Activated naive CD4-positive, alpha-beta T cell treated with anti-CD3 and anti-CD28 coated beads, Interleukin-2, amount 10 ng/mL, durations not matched to agents 7 days and 5 days (primary cell): ENCODE measurements around the gene ZNF205.
"Not testable (repeated sequence)": the region's sequence is repeated elsewhere in the genome, so short reads cannot be mapped to it uniquely, and the experiment has no call there.

Source experiments
- CTCF ChIA-PET: fragments of 350-600 bp; sonication (Branson Sonifier 250); formaldehyde crosslinking; loops from one replicate; lab custom pipeline; 2021; ENCODE audit warnings: antibody characterized with exemption; lab: Charles Lee
- DNase-seq: peaks from one replicate; pipeline ENCODE4 v3.0.0-alpha.2; 2020
- H3K27ac Mint-ChIP-seq: one replicate; pipeline ENCODE4 v1.8.0; 2021; ENCODE audit warnings: mild to moderate bottlenecking, moderate library complexity, mixed read lengths
- H3K27me3 Mint-ChIP-seq: one replicate; pipeline ENCODE4 v1.8.0; 2021; ENCODE audit warnings: mild to moderate bottlenecking, mixed read lengths
- H3K36me3 Mint-ChIP-seq: one replicate; pipeline ENCODE4 v1.8.0; 2021; ENCODE audit warnings: mixed read lengths
- H3K4me1 Mint-ChIP-seq: one replicate; pipeline ENCODE4 v1.8.0; 2021; ENCODE audit warnings: mixed read lengths
- H3K4me3 Mint-ChIP-seq: one replicate; pipeline ENCODE4 v1.8.0; 2021; ENCODE audit warnings: mild to moderate bottlenecking, moderate library complexity, mixed read lengths
- H3K9me3 Mint-ChIP-seq: one replicate; pipeline ENCODE4 v1.8.0; 2021; ENCODE audit warnings: mixed read lengths

The ZNF205 gene

DNA sequence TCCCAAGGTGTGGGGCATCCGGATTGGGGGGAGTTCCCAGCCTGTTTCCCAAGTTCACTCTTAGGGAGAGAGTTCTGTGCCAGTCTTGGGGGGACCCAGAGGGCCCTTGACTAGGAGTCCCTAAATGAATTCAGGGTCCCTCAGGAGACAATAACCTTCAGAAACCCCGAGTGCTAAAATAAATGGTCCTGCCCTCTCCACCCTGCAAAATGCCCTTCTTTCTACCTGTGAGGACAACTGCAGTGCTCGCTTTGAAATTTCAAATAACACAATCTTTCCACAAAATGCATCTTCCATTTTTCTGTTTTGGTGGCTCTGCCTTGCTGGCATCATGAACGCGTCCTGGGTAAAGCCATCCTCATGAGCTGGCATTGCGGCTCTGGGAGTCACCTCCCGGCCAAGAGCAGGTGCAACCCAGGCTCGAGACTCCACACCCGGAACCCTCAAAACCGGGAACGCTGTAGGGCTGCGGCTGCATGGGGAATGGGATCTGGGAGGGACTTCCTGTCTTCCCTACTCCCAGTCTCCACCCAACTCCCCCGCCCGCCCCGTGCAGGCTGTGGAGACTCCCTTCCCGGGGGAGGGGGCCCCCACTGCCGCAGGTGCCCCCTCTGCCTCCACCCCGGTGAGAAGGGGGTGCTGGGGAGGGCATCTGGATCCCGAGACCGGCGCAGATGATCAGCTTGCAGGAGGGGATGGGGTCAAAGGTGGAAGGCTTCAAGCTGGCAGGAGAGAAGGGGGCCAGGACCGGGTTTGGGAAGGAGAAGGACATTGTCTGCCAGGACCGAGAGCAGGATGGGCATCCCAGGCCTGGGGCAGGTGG is at the start of gene ZNF205:
TSS of gene ZNF205 (plus strand) at position 529 of the 823 bp plus-strand sequence. CDS start 845 bp downstream, outside the sequence.
- no peak within 1 kb of the TSS for H3K27ac Mint-ChIP-seq
- no peak within 1 kb of the TSS for H3K4me3 Mint-ChIP-seq
- CTCF ChIA-PET, result interaction anchor here (1.1 to 3.1 kb wide), 2 partner anchors 10 to 17 kb away, joined by 3 to 14 read pairs; no protein-coding TSS in a partner anchor
- H3K27me3 Mint-ChIP-seq, result peaks cover 75% of the 10 kb centered on the region
- no peaks in the 10 kb centered on the region for H3K36me3 Mint-ChIP-seq
- H3K4me1 Mint-ChIP-seq, result peaks cover 8% of the 10 kb centered on the region
- DNase-seq, result no peak
- no peaks in the 10 kb centered on the region for H3K9me3 Mint-ChIP-seq

GRCh38 chr16:3063625-3064386 is 48.6 kb upstream of the ZNF205 start:
- Mint-ChIP-seq H3K27ac (peak overlapping the region; percentile 94), H3K9me3 (no peaks in the 10 kb centered on the region), H3K4me3 (peak overlapping the region; percentile 95), H3K27me3 (no peaks in the 10 kb centered on the region), H3K4me1 (peaks cover 74% of the 10 kb centered on the region), H3K36me3 (peaks cover 34% of the 10 kb centered on the region)
- CTCF ChIA-PET, result interaction anchor here (0.9 to 7.0 kb wide), 7 partner anchors 11 to 102 kb away, joined by 3 to 67 read pairs (median 5); partner anchors contain the start of gene ZSCAN10
- no peak for DNase-seq

DNA sequence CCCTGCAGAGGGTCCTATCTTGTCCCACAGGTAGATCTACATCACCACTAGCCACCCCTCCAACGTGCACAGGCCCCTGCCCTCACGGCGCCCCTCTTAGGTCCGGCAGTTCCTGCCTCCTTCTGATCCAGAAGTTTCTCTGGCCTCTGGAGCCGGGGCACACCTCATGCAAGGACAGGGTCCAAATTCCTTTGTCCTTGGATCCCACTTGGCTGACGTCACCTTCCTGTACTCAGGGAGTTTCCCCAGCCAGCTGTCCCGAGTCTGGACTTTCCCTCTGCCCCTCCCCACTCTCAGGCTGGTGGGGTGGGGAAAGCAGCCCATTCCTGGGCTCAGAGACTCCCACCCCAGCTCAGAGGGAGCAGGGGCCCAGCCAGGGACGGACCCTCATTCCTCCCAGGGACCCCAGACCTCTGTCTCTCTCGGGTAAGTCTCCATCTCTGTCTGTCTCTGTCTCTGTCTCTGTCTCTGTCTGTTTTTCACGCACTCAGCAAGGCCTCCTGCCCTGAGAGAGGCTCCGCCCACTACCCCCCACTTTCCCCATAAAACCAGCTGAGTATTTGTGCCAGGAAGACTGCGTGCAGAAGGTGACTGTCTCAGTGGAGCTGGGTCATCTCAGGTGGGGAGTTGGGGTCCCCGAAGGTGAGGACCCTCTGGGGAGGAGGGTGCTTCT is 47.2 kb upstream of the ZNF205 start, which contains the start of gene IL32:
TSS of gene IL32 (plus strand) at position 572 of the 673 bp plus-strand sequence. CDS start 172 bp downstream, outside the sequence.
- Mint-ChIP-seq H3K27ac (peak within 1 kb of the TSS; percentile 94), H3K27me3 (no peaks in the 10 kb centered on the region), H3K4me1 (peaks cover 78% of the 10 kb centered on the region)

DNA sequence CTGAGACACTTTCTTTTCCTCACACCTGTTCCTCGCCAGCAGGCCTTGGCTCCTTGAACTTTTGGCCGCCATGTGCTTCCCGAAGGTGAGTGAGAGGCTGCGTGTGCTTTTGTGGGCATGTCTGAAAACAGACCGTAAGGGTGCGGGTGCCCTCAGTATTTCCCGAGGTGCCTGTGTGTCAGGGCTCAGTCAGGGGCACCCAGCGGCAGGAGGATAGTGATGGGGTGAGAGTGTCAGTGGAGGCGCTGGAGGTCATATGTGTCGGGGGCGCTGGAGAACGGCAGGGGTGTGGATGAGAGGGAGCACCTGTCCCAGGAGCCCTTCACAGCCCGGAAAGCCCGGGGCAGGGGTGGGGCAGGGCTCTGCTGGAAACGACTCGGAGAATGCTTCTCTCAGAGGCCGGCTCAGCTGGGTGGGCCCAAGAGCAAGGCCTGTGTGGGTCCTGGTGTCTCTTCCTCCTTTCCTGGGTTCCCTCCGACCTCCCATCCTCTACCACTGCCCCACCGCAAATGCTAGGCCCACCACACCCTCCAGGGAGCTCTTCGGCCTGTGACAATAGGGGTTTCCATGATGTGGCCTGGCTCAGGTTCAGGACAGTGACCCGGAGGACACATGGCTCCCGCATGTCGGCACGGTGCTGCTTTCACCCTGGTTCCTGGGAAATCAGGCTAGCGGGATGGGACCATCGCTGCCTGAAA is 46.5 kb upstream of the ZNF205 start:
- peaks cover 49% of the 10 kb centered on the region for H3K36me3 Mint-ChIP-seq
- H3K4me1 Mint-ChIP-seq, result peaks cover 79% of the 10 kb centered on the region
- no peaks in the 10 kb centered on the region for H3K9me3 Mint-ChIP-seq
- peak overlapping the region; percentile 95 for H3K4me3 Mint-ChIP-seq
- DNase-seq, result peak; percentile 47
- CTCF ChIA-PET, result interaction anchor here (1.2 to 7.0 kb wide), 5 partner anchors 9 to 64 kb away, joined by 3 to 67 read pairs (median 7); partner anchors contain the start of gene ZSCAN10
- H3K27me3 Mint-ChIP-seq, result no peaks in the 10 kb centered on the region
- peak overlapping the region; percentile 94 for H3K27ac Mint-ChIP-seq

More for the DNA sequence above, 47.2 kb upstream of the ZNF205 start, which contains the start of gene IL32:
- Mint-ChIP-seq H3K4me3 (peak within 1 kb of the TSS; percentile 95), H3K36me3 (peaks cover 46% of the 10 kb centered on the region), H3K9me3 (no peaks in the 10 kb centered on the region)
- CTCF ChIA-PET, result interaction anchor here (1.2 to 7.0 kb wide), 4 partner anchors 9 to 65 kb away, joined by 3 to 67 read pairs (median 9); partner anchors contain the start of gene ZSCAN10
- DNase-seq, result peak; percentile 81

DNA sequence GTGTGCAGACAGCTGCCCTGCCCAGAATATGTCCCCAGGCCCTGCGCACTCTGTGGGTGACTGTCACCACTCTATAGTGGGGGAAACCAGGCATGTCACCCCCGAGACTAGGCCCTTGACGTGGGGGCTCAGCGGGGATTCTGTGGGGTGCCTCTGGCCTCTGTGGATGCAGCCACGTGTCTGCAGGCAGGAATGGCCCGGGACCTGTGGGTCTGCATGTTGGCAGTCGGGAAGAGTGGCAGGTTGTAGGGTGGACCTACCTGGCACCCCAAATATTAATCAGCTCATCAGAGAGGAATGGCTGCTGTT is 46.0 kb upstream of the ZNF205 start:
- Mint-ChIP-seq H3K27ac (peak overlapping the region; percentile 94), H3K4me1 (peaks cover 81% of the 10 kb centered on the region), H3K36me3 (peaks cover 50% of the 10 kb centered on the region), H3K27me3 (no peaks in the 10 kb centered on the region), H3K9me3 (no peaks in the 10 kb centered on the region), H3K4me3 (peak overlapping the region; percentile 95)
- CTCF ChIA-PET, result interaction anchor here (1.2 to 7.0 kb wide), 3 partner anchors 35 to 64 kb away, joined by 3 to 67 read pairs (median 3); no protein-coding TSS in a partner anchor
- no peak for DNase-seq

GRCh38 chr16:3068487-3068886 is 43.9 kb upstream of the ZNF205 start:
- Mint-ChIP-seq H3K4me3 (peak overlapping the region; percentile 95), H3K27ac (peak overlapping the region; percentile 100), H3K4me1 (peaks cover 80% of the 10 kb centered on the region), H3K9me3 (no peaks in the 10 kb centered on the region), H3K36me3 (peaks cover 58% of the 10 kb centered on the region), H3K27me3 (no peaks in the 10 kb centered on the region)
- DNase-seq, result peak; percentile 61
- CTCF ChIA-PET, result interaction anchor here (0.9 to 1.7 kb wide), 2 partner anchors 9 to 18 kb away, joined by 3 to 4 read pairs; no protein-coding TSS in a partner anchor

- Mint-ChIP-seq H3K4me3 (peak overlapping the region; percentile 60), H3K4me1 (peaks cover 82% of the 10 kb centered on the region), H3K27ac (peak overlapping the region; percentile 100), H3K36me3 (peaks cover 58% of the 10 kb centered on the region)
- CTCF ChIA-PET, result interaction anchor here (1.7 kb wide), 1 partner anchor 10 kb away, joined by 4 read pairs; no protein-coding TSS in a partner anchor
- DNase-seq, H3K27me3 Mint-ChIP-seq, H3K9me3 Mint-ChIP-seq: not testable (repeated sequence)
These were observed 43.2 kb upstream of the ZNF205 start for GRCh38 chr16:3069146-3069545.

- no peaks in the 10 kb centered on the region for H3K27me3 Mint-ChIP-seq
- no peak for DNase-seq
- no peak overlapping the region for H3K4me3 Mint-ChIP-seq
- H3K9me3 Mint-ChIP-seq, result no peaks in the 10 kb centered on the region
- CTCF ChIA-PET, result interaction anchor here (1.5 kb wide), 1 partner anchor 59 kb away, joined by 4 read pairs; no protein-coding TSS in a partner anchor
- peaks cover 60% of the 10 kb centered on the region for H3K36me3 Mint-ChIP-seq
- peak overlapping the region; percentile 100 for H3K27ac Mint-ChIP-seq
- H3K4me1 Mint-ChIP-seq, result peaks cover 82% of the 10 kb centered on the region
These were observed 41.7 kb upstream of the ZNF205 start for GRCh38 chr16:3070608-3071111.

- Mint-ChIP-seq H3K9me3 (no peaks in the 10 kb centered on the region), H3K27ac (peak overlapping the region; percentile 100), H3K36me3 (peaks cover 51% of the 10 kb centered on the region), H3K4me3 (peak overlapping the region; percentile 54), H3K4me1 (peaks cover 91% of the 10 kb centered on the region), H3K27me3 (no peaks in the 10 kb centered on the region)
- DNase-seq, result no peak
- CTCF ChIA-PET, result interaction anchor here (1.5 kb wide), 1 partner anchor 58 kb away, joined by 4 read pairs; no protein-coding TSS in a partner anchor
These were observed 40.7 kb upstream of the ZNF205 start for GRCh38 chr16:3071655-3072054.

GRCh38 chr16:3072148-3072547 is 40.2 kb upstream of the ZNF205 start:
- H3K9me3 Mint-ChIP-seq, CTCF ChIA-PET, H3K27me3 Mint-ChIP-seq: not testable (repeated sequence)
- peak overlapping the region; percentile 100 for H3K27ac Mint-ChIP-seq
- peaks cover 48% of the 10 kb centered on the region for H3K36me3 Mint-ChIP-seq
- peak; percentile 54 for DNase-seq
- peaks cover 94% of the 10 kb centered on the region for H3K4me1 Mint-ChIP-seq
- peak overlapping the region; percentile 54 for H3K4me3 Mint-ChIP-seq

DNA sequence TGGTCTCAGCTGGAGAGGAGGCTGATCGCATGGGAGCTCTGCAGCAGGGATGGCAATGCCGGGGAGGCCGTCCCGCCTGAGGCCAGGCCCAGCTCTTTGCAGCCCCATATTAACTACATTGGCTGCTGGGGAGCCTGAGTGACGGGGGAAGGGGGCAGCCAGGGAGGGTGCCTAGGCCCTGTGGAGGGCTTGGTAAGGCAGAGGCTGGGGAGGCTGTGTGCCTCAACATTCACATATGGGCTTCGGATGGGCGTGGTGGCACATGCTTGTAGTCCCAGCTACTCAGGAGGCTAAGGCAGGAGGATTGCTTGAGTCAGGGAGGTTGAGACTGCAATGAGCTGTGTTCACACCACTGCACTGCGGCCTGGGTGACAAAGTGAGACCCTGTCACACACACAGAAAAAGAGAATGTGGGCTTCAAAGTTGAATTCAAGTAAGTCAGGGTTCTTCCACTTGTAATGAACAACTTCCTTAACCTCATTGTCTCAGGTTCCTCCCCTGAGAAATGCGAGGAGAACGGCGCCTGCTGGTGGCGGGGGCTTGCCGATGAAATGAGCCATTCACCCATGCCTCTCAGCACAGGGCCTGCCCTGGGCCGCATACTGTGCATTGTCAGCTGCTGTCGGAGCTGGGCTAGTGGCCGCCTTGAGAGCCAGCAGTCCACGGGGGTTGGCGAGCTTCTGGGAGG is 39.7 kb upstream of the ZNF205 start:
- Mint-ChIP-seq H3K36me3 (peaks cover 45% of the 10 kb centered on the region), H3K27ac (peak overlapping the region; percentile 100), H3K4me1 (peaks cover 95% of the 10 kb centered on the region), H3K4me3 (peak overlapping the region; percentile 74)
- CTCF ChIA-PET, result interaction anchor here (3.7 kb wide), 1 partner anchor 58 kb away, joined by 21 read pairs; no protein-coding TSS in a partner anchor
- peak; percentile 78 for DNase-seq
- not testable (repeated sequence) for H3K9me3 Mint-ChIP-seq, H3K27me3 Mint-ChIP-seq

GRCh38 chr16:3073448-3073847 is 38.9 kb upstream of the ZNF205 start:
- Mint-ChIP-seq H3K4me3 (peak overlapping the region; percentile 74), H3K27ac (peak overlapping the region; percentile 100), H3K27me3 (no peaks in the 10 kb centered on the region), H3K36me3 (peaks cover 44% of the 10 kb centered on the region), H3K4me1 (peaks cover 95% of the 10 kb centered on the region), H3K9me3 (peaks cover 3% of the 10 kb centered on the region)
- CTCF ChIA-PET, result interaction anchor here (2.3 to 3.7 kb wide), 2 partner anchors 8 to 57 kb away, joined by 7 to 21 read pairs; partner anchors contain the start of gene IL32
- no peak for DNase-seq
